IMR-90 (cell line): ENCODE measurements around the gene PIAS4. TPM values are rescaled to one million over a fixed set of nuclear protein-coding genes. Genes with fewer than 3 reads are reported as not detected.

ENCODE experiments used
- ATAC-seq: fragments of 200-7000 bp; cut with Tn5 transposase; 2 replicates; pipeline ENCODE4 v1.9.1; 2020; ENCODE audit warnings: low read depth, mild to moderate bottlenecking, moderate library complexity
- BruUV-seq: library from RNA; stranded (reverse); fragments of 400-500 nt; replicated peaks from 2 replicates; lab custom pipeline; 2021; lab: Mats Ljungman, UMichigan
- CTCF ChIA-PET: fragments of 300-600 bp; formaldehyde crosslinking; extraction: SDS; loops from one replicate; lab custom pipeline; 2021; ENCODE audit warnings: antibody characterized with exemption; lab: Yijun Ruan, JAX
- POLR2A ChIA-PET: fragments of 300-600 bp; sonication (Branson Sonifier 250); formaldehyde crosslinking; loops from one replicate; lab custom pipeline; 2022; ENCODE audit warnings: antibody characterized with exemption; ENCODE audit not compliant: unreplicated experiment; lab: Charles Lee
- DNase-seq: peaks from one replicate; pipeline ENCODE4 v3.0.0; 2013
- H2AFZ ChIP-seq: replicated peaks from 2 replicates; pipeline ENCODE3; 2013; ENCODE audit warnings: low read length, mild to moderate bottlenecking; ENCODE audit not compliant: poor library complexity
- H2AK5ac ChIP-seq: 2 replicates; pipeline ENCODE4 v1.6.1; 2013; ENCODE audit warnings: low read depth, low read length, inconsistent platforms
- H2AK9ac ChIP-seq: replicated peaks from 2 replicates; pipeline ENCODE3; 2013; ENCODE audit warnings: mild to moderate bottlenecking, low read depth, low read length, moderate library complexity; ENCODE audit not compliant: poor library complexity
- H2BK120ac ChIP-seq: 2 replicates; pipeline ENCODE4 v1.6.1; 2013; ENCODE audit warnings: low read depth, low read length, inconsistent platforms
- H2BK15ac ChIP-seq: 3 replicates; pipeline ENCODE4 v1.6.1; 2013; ENCODE audit warnings: low read depth, low read length, inconsistent platforms
- H2BK20ac ChIP-seq: 2 replicates; pipeline ENCODE4 v1.6.1; 2013; ENCODE audit warnings: low read depth, mild to moderate bottlenecking, inconsistent platforms, low read length, moderate library complexity
- H2BK5ac ChIP-seq: 2 replicates; pipeline ENCODE4 v1.6.1; 2013; ENCODE audit warnings: mild to moderate bottlenecking, low read depth, low read length, inconsistent platforms; ENCODE audit not compliant: poor library complexity, severe bottlenecking
- H3K14ac ChIP-seq: replicated peaks from 2 replicates; pipeline ENCODE4 v1.6.1; 2013; ENCODE audit warnings: low read depth, low read length, inconsistent platforms
- H3K18ac ChIP-seq: 2 replicates; pipeline ENCODE4 v1.6.1; 2013; ENCODE audit warnings: low read depth, low read length, control low read depth
- H3K23ac ChIP-seq: 2 replicates; pipeline ENCODE4 v1.6.1; 2013; ENCODE audit warnings: low read depth, low read length, inconsistent platforms
- H3K27ac ChIP-seq: 2 replicates; pipeline ENCODE4 v1.5.1; 2013; ENCODE audit warnings: mild to moderate bottlenecking, control low read depth, low read length; ENCODE audit not compliant: insufficient read depth
- H3K27me3 ChIP-seq: 2 replicates; pipeline ENCODE4 v1.6.1; 2013; ENCODE audit warnings: low read length; ENCODE audit not compliant: control insufficient read depth, insufficient read depth
- H3K36me3 ChIP-seq: 2 replicates; pipeline ENCODE4 v1.6.1; 2013; ENCODE audit warnings: low read length, mixed read lengths; ENCODE audit not compliant: control insufficient read depth, insufficient read depth
- H3K4ac ChIP-seq: 2 replicates; pipeline ENCODE4 v1.6.1; 2013; ENCODE audit warnings: low read depth, low read length, inconsistent platforms
- H3K4me1 ChIP-seq: 2 replicates; pipeline ENCODE4 v1.6.1; 2013; ENCODE audit warnings: low read length, mixed read lengths; ENCODE audit not compliant: control insufficient read depth, insufficient read depth
- H3K4me2 ChIP-seq: 2 replicates; pipeline ENCODE4 v1.6.1; 2013; ENCODE audit warnings: low read depth, mild to moderate bottlenecking, control low read depth, low read length, moderate library complexity
- H3K4me3 ChIP-seq: 2 replicates; pipeline ENCODE4 v1.5.1; 2013; ENCODE audit warnings: low read depth, mild to moderate bottlenecking, control low read depth, low read length, moderate library complexity; ENCODE audit not compliant: insufficient read depth
- H3K56ac ChIP-seq: 2 replicates; pipeline ENCODE4 v1.6.1; 2013; ENCODE audit warnings: low read length, inconsistent platforms; ENCODE audit not compliant: insufficient read depth; ENCODE audit errors: extremely low read depth
- H3K79me1 ChIP-seq, 2 experiments: 2 replicates each; pipeline ENCODE4 v1.6.1; 2013; ENCODE audit warnings: low read length in 2 of 2, inconsistent platforms in 1 of 2, low read depth in 1 of 2
- H3K9ac ChIP-seq: 2 replicates; pipeline ENCODE4 v1.6.1; 2013; ENCODE audit warnings: low read depth, low read length, control low read depth
- H3K9me1 ChIP-seq: 2 replicates; pipeline ENCODE4 v1.6.1; 2013; ENCODE audit warnings: low read length, inconsistent platforms; ENCODE audit not compliant: insufficient read depth
- H3K9me3 ChIP-seq: 2 replicates; pipeline ENCODE4 v1.6.1; 2013; ENCODE audit warnings: low read length; ENCODE audit not compliant: control insufficient read depth, insufficient read depth
- H4K20me1 ChIP-seq: 2 replicates; pipeline ENCODE4 v1.6.1; 2013; ENCODE audit warnings: low read length, inconsistent platforms; ENCODE audit not compliant: insufficient read depth
- H4K5ac ChIP-seq: 2 replicates; pipeline ENCODE4 v1.6.1; 2013; ENCODE audit warnings: mild to moderate bottlenecking, low read depth, low read length, control low read depth
- H4K8ac ChIP-seq, 2 experiments: 2 replicates each; pipeline ENCODE4 v1.6.1; 2013; ENCODE audit warnings: low read depth in 2 of 2, low read length in 2 of 2, control low read depth in 1 of 2, inconsistent platforms in 1 of 2
- H4K91ac ChIP-seq: 2 replicates; pipeline ENCODE4 v1.6.1; 2013; ENCODE audit warnings: low read depth, low read length, inconsistent platforms; ENCODE audit not compliant: insufficient read depth
- POLR2A ChIP-seq: IDR thresholded peaks from 2 replicates; pipeline ENCODE4 v1.6.1; 2012; ENCODE audit warnings: mild to moderate bottlenecking, low read depth, low read length
- RAD21 ChIP-seq: IDR thresholded peaks from 2 replicates; pipeline ENCODE4 v1.6.1; 2012; ENCODE audit warnings: low read length, improper control_type of control experiment
- WGBS, 2 experiments: methylation state at CpG; one replicate each; pipeline versions ENCODE4 v1.1.5 to v1.1.7; 2013; ENCODE audit warnings: missing lambda C conversion rate in 2 of 2; ENCODE audit not compliant: insufficient read length in 1 of 2; ENCODE audit errors: extremely low coverage in 2 of 2; 5-methylcytosine and 5-hydroxymethylcytosine counted together
- dilution Hi-C: fragments of 300-500 bp; cut with HindIII; formaldehyde crosslinking; loops from one replicate; pipeline ENCODE4 v1.14.3; 2018; ENCODE audit warnings: low sequenced_read_pairs; ENCODE audit not compliant: unreplicated experiment
- in situ Hi-C: fragments of 300-500 bp; cut with MboI; formaldehyde crosslinking; loops from 3 replicates; pipeline ENCODE4 v1.14.3; 2019; ENCODE audit warnings: low sequenced_read_pairs, inconsistent platforms, mixed read lengths
- intact Hi-C: fragments of 100-400 bp; cut with micrococcal nuclease; formaldehyde crosslinking; loops from 2 replicates; pipeline ENCODE4 v1.10.0; 2022
- polyA plus RNA-seq, 3 experiments: library from polyadenylated mRNA; depleted of rRNA; stranded (reverse); fragments of >200 nt; gene quantifications; 2 replicates each; pipeline ENCODE4 v1.2.3, GENCODE V29; 2012; ENCODE audit warnings: low replicate concordance in 1 of 3
- total RNA-seq: library from RNA; depleted of rRNA; stranded (reverse); fragments of >200 nt; gene quantifications from 2 replicates; pipeline ENCODE4 v1.2.3, GENCODE V29; 2012

PIAS4 gene
- total and polyA plus RNA-seq, 2 of the 4 experiments (the other 2 are of a cell fraction) = 12.1 to 13.6 TPM

GRCh38 chr19:4034048-4035017 is 26.8 kb downstream of the PIAS4 start:
- Histone ChIP-seq H3K4me3 (no peak overlapping the region), H3K36me3 (peaks cover 63% of the 10 kb centered on the region), H3K4me1 (no peaks in the 10 kb centered on the region), H3K27me3 (no peaks in the 10 kb centered on the region), H2BK20ac (no peak overlapping the region), H4K20me1 (peaks cover 21% of the 10 kb centered on the region; the same call in 1 of the 2 replicates), H4K5ac (no peak overlapping the region), H3K9me1 (peaks cover 14% of the 10 kb centered on the region), H3K18ac (no peak overlapping the region), H3K14ac (no peak overlapping the region), H4K8ac (no peak overlapping the region), H3K4me2 (no peak overlapping the region), H2BK5ac (no peak overlapping the region), H3K9me3 (no peaks in the 10 kb centered on the region), H3K23ac (no peak overlapping the region), H3K9ac (no peak overlapping the region), H4K91ac (no peak overlapping the region), H2BK15ac (no peak overlapping the region), H2AK9ac (no peak overlapping the region), H2AFZ (peak overlapping the region; percentile 5), H2AK5ac (no peak overlapping the region), H3K4ac (no peak overlapping the region), H3K79me1 (peaks cover 12 to 17% of the 10 kb centered on the region in 2 experiments; a peak in 3 of 4 replicates), H3K27ac (no peak overlapping the region), H2BK120ac (no peak overlapping the region), H3K56ac (no peak overlapping the region)
- BruUV-seq = no TSS peak
- DNase-seq (no peak), ATAC-seq (peak; percentile 2; the same call in 1 of the 2 replicates)
- whole genome bisulfite sequencing, 2 experiments = 80% methylated on average over 8 of the region's 34 CpGs; no CpG with 5 or more reads in 1 of the 2 experiments
- in situ Hi-C loops (no loop called here), dilution Hi-C loops (no loop called here), intact Hi-C loops (no loop called here)
- CTCF ChIA-PET = no interaction called here
- POLR2A ChIA-PET = no interaction called here
- no peak for TF ChIP-seq RAD21
- TF ChIP-seq POLR2A = 0 out of 2 replicates have a peak, but pooled peaks have one; percentile 5
